Colonic mucosa (tissue), 4 donors: ENCODE results near the gene RIBC2. TPM values are rescaled to one million over a fixed set of nuclear protein-coding genes. Genes with fewer than 3 reads are reported as not detected.
"Not testable (repeated sequence)": the region's sequence is repeated elsewhere in the genome, so short reads cannot be mapped to it uniquely, and the experiment has no call there.

Source experiments
- DNase-seq: peaks from one replicate; pipeline ENCODE4 v3.0.0-alpha.2; 2020
- H3K27ac ChIP-seq: fragments of 200-600 bp; one replicate; pipeline ENCODE4 v1.8.0; 2021
- H3K27me3 ChIP-seq: fragments of 200-600 bp; one replicate; pipeline ENCODE4 v1.8.0; 2021
- H3K36me3 ChIP-seq: fragments of 200-600 bp; one replicate; pipeline ENCODE4 v1.8.0; 2021
- H3K4me1 ChIP-seq: fragments of 200-600 bp; one replicate; pipeline ENCODE4 v1.8.0; 2021; ENCODE audit warnings: mild to moderate bottlenecking
- H3K4me3 ChIP-seq: fragments of 200-600 bp; one replicate; pipeline ENCODE4 v1.8.0; 2021
- H3K9ac ChIP-seq, 2 donors: one replicate each; pipeline ENCODE4 v1.7.0; 2013; ENCODE audit warnings: control low read depth in 2 of 2, low read depth in 2 of 2, low read length in 2 of 2
- H3K9me3 ChIP-seq: fragments of 200-600 bp; one replicate; pipeline ENCODE4 v1.8.0; 2021
- CTCF ChIP-seq: fragments of 200-600 bp; IDR thresholded peaks from one replicate; pipeline ENCODE4 v1.8.0; 2022; ENCODE audit warnings: antibody characterized with exemption, mild to moderate bottlenecking
- intact Hi-C: fragments of 100-400 bp; cut with DNase I; formaldehyde crosslinking; loops from one replicate; pipeline ENCODE4 v1.14.1; 2022
- total RNA-seq, 2 donors: library from RNA; stranded (reverse); fragmentation: NEBNext Ultra II Directional in 1 of 2; extraction: Animal tissue kit (Norgen Biotek cat#: 25700) in 1 of 2; gene quantifications; one replicate each; pipeline ENCODE4 v1.2.1, GENCODE V29; 2021
- donor health status: healthy.
- donor health status: DM: no; HTN: no; CAD: no.
- donor health status: DM: no; HTN: no; CAD: no.

The RIBC2 gene
- total RNA-seq, 2 donors from 2014 or later, result 0.85 to 6.7 TPM

- intact Hi-C loops, result loop anchor here (1.0 kb wide), 1 partner anchor 166 kb away; no protein-coding TSS in a partner anchor
- Histone ChIP-seq H3K27me3 (no peaks in the 10 kb centered on the region), H3K9me3 (no peaks in the 10 kb centered on the region), H3K36me3 (no peaks in the 10 kb centered on the region), H3K4me3 (no peak overlapping the region), H3K4me1 (no peaks in the 10 kb centered on the region), H3K9ac (peak overlapping the region in 1 of 2 donors; percentile 57), H3K27ac (peak overlapping the region; percentile 53)
- peak; percentile 92 for DNase-seq
- TF ChIP-seq CTCF, result peak; percentile 98
These were observed 22.1 kb downstream of the RIBC2 start for GRCh38 chr22:45435544-45436139.

- DNase-seq, H3K4me3 ChIP-seq, H3K36me3 ChIP-seq, H3K9me3 ChIP-seq, H3K27me3 ChIP-seq, H3K9ac ChIP-seq, H3K27ac ChIP-seq, H3K4me1 ChIP-seq, intact Hi-C loops: not testable (repeated sequence)
These were observed 23.5 kb downstream of the RIBC2 start for GRCh38 chr22:45436871-45437517.

DNA sequence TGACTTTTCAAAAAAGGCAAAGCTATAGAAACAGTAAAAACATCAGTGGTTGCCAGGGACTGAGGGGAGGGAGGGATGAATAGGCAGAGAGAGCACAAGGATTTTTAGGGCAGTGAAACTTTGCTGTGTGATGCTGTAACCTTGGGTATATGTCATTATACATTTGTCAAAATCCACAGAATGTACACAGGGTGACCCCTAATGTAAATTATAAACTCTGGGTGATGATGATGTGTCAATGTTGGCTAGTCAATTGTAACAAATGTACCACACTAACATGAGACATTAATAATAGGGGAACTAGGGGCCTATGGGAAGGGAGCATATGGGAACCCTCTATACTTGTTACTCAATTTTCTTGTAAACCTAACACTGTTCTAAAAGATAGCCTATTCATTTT, 24.8 kb downstream of the RIBC2 start:
- intact Hi-C loops, result no loop called here
- no peak overlapping the region for H3K4me3 ChIP-seq

GRCh38 chr22:45440688-45441087, 27.2 kb downstream of the RIBC2 start:
- H3K27ac ChIP-seq, H3K9ac ChIP-seq, H3K4me1 ChIP-seq, H3K4me3 ChIP-seq, H3K9me3 ChIP-seq, DNase-seq, H3K27me3 ChIP-seq, H3K36me3 ChIP-seq: not testable (repeated sequence)
- intact Hi-C loops, result loop anchor here (5.0 kb wide), 1 partner anchor 112 kb away; no protein-coding TSS in a partner anchor

More for the DNA sequence above, 24.8 kb downstream of the RIBC2 start:
- Histone ChIP-seq H3K27me3 (no peaks in the 10 kb centered on the region), H3K4me1 (no peaks in the 10 kb centered on the region), H3K9me3 (no peaks in the 10 kb centered on the region), H3K36me3 (no peaks in the 10 kb centered on the region), H3K27ac (no peak overlapping the region), H3K9ac (no peak overlapping the region)
- TF ChIP-seq CTCF, result no peak
- DNase-seq, result no peak

- H3K9me3 ChIP-seq, result no peaks in the 10 kb centered on the region
- no peak overlapping the region for H3K27ac ChIP-seq
- peak; percentile 49 for TF ChIP-seq CTCF
- no peak overlapping the region for H3K4me3 ChIP-seq
- no peaks in the 10 kb centered on the region for H3K27me3 ChIP-seq
- intact Hi-C loops, result loop anchor here (5.0 kb wide), 1 partner anchor 111 kb away; no protein-coding TSS in a partner anchor
- no peaks in the 10 kb centered on the region for H3K4me1 ChIP-seq
- peak; percentile 51 for DNase-seq
- no peaks in the 10 kb centered on the region for H3K36me3 ChIP-seq
- no peak overlapping the region for H3K9ac ChIP-seq
These were observed 27.6 kb downstream of the RIBC2 start for GRCh38 chr22:45441138-45441537.

DNA sequence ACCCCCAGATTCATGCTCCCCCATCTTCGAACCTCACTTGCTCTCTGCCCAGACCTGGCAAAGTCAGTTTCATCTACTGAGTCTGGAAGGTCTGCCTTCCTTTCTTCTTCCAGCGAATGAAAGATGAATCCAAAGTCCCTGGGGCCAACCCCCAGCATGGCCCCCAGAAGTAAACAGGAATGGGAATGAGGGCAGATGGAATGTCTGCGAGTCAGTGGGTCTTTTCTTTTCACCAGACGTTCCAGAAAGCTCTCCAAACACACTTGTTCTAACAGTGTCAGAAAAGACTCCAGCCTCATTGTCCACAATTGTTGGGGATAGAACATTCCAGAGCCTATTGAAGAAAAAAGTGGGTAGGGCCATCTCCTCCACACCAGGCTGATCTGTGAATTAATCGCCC, 28.6 kb downstream of the RIBC2 start:
- Histone ChIP-seq H3K9ac (no peak overlapping the region), H3K4me1 (no peaks in the 10 kb centered on the region), H3K27ac (no peak overlapping the region), H3K27me3 (no peaks in the 10 kb centered on the region), H3K9me3 (no peaks in the 10 kb centered on the region), H3K4me3 (no peak overlapping the region), H3K36me3 (no peaks in the 10 kb centered on the region)
- no peak for TF ChIP-seq CTCF
- no peak for DNase-seq
- intact Hi-C loops, result loop anchor here (5.0 kb wide), 1 partner anchor 110 kb away; no protein-coding TSS in a partner anchor
